HEK293 (cell line): Measurements from ENCODE around the gene HSD17B8.

ENCODE experiments used
- GLI4 ChIP-seq: fragments of 450-650 bp; formaldehyde crosslinking; IDR thresholded peaks from 2 replicates; pipeline ENCODE4 v1.5.1; 2016; ENCODE audit warnings: missing biosample characterization, missing genetic modification characterization
- IKZF3 ChIP-seq: fragments of 450-650 bp; IDR thresholded peaks from 2 replicates; pipeline ENCODE4 v1.5.0; 2018; ENCODE audit warnings: missing biosample characterization, mild to moderate bottlenecking, missing genetic modification characterization, moderate library complexity
- MZF1 ChIP-seq: fragments of 450-650 bp; formaldehyde crosslinking; IDR thresholded peaks from 2 replicates; pipeline ENCODE4 v1.5.1; 2017; ENCODE audit warnings: missing biosample characterization, missing genetic modification characterization, borderline replicate concordance
- REST ChIP-seq: fragments of 450-650 bp; formaldehyde crosslinking; IDR thresholded peaks from 2 replicates; pipeline ENCODE4 v1.5.1; 2016; ENCODE audit warnings: missing biosample characterization, missing genetic modification characterization
- TRIM28 ChIP-seq: IDR thresholded peaks from 2 replicates; pipeline ENCODE4 v1.6.1; 2011; ENCODE audit warnings: low read length, control low read depth, borderline replicate concordance
- ZEB2 ChIP-seq: fragments of 450-650 bp; formaldehyde crosslinking; IDR thresholded peaks from 2 replicates; pipeline ENCODE4 v1.5.1; 2016; ENCODE audit warnings: missing biosample characterization, missing genetic modification characterization
- ZIC2 ChIP-seq: fragments of 450-650 bp; formaldehyde crosslinking; IDR thresholded peaks from 2 replicates; pipeline ENCODE4 v1.5.1; 2016; ENCODE audit warnings: missing biosample characterization, missing genetic modification characterization
- ZNF132 ChIP-seq: fragments of 450-650 bp; formaldehyde crosslinking; IDR thresholded peaks from 2 replicates; pipeline ENCODE4 v1.5.1; 2017; ENCODE audit warnings: missing biosample characterization, missing genetic modification characterization, borderline replicate concordance
- ZNF133 ChIP-seq: fragments of 450-650 bp; formaldehyde crosslinking; IDR thresholded peaks from 2 replicates; pipeline ENCODE4 v1.5.1; 2016; ENCODE audit warnings: missing biosample characterization, missing genetic modification characterization
- ZNF175 ChIP-seq: fragments of 450-650 bp; formaldehyde crosslinking; IDR thresholded peaks from 2 replicates; pipeline ENCODE4 v1.5.1; 2016; ENCODE audit warnings: missing biosample characterization, missing genetic modification characterization
- ZNF214 ChIP-seq: fragments of 450-650 bp; formaldehyde crosslinking; IDR thresholded peaks from 2 replicates; pipeline ENCODE4 v1.5.1; 2017; ENCODE audit warnings: missing biosample characterization, mild to moderate bottlenecking, missing genetic modification characterization, borderline replicate concordance
- ZNF223 ChIP-seq: fragments of 450-650 bp; formaldehyde crosslinking; IDR thresholded peaks from 2 replicates; pipeline ENCODE4 v1.5.1; 2016; ENCODE audit warnings: missing biosample characterization, missing genetic modification characterization
- ZNF280C ChIP-seq: fragments of 450-650 bp; formaldehyde crosslinking; IDR thresholded peaks from 2 replicates; pipeline ENCODE4 v1.5.1; 2016; ENCODE audit warnings: missing biosample characterization, missing genetic modification characterization
- ZNF292 ChIP-seq: fragments of 450-650 bp; formaldehyde crosslinking; IDR thresholded peaks from 2 replicates; pipeline ENCODE4 v1.5.1; 2016; ENCODE audit warnings: low read depth, missing biosample characterization, missing genetic modification characterization, borderline replicate concordance
- ZNF302 ChIP-seq: fragments of 450-650 bp; formaldehyde crosslinking; IDR thresholded peaks from 2 replicates; pipeline ENCODE4 v1.5.1; 2016; ENCODE audit warnings: missing biosample characterization, missing genetic modification characterization, low read depth
- ZNF37A ChIP-seq: fragments of 450-650 bp; IDR thresholded peaks from 2 replicates; pipeline ENCODE4 v1.5.1; 2018; ENCODE audit warnings: missing biosample characterization, missing genetic modification characterization
- ZNF449 ChIP-seq: fragments of 450-650 bp; formaldehyde crosslinking; IDR thresholded peaks from 2 replicates; pipeline ENCODE4 v1.5.1; 2017; ENCODE audit warnings: missing biosample characterization, mild to moderate bottlenecking, missing genetic modification characterization, moderate library complexity
- ZNF488 ChIP-seq: fragments of 450-650 bp; formaldehyde crosslinking; IDR thresholded peaks from 2 replicates; pipeline ENCODE4 v1.5.1; 2016; ENCODE audit warnings: missing biosample characterization, missing genetic modification characterization
- ZNF621 ChIP-seq: fragments of 450-650 bp; formaldehyde crosslinking; IDR thresholded peaks from 2 replicates; pipeline ENCODE4 v1.5.1; 2017; ENCODE audit warnings: missing biosample characterization, missing genetic modification characterization
- ZNF623 ChIP-seq: fragments of 450-650 bp; formaldehyde crosslinking; IDR thresholded peaks from 2 replicates; pipeline ENCODE4 v1.5.1; 2016; ENCODE audit warnings: missing biosample characterization, missing genetic modification characterization
- ZNF654 ChIP-seq: fragments of 450-650 bp; formaldehyde crosslinking; IDR thresholded peaks from 2 replicates; pipeline ENCODE4 v1.5.1; 2016; ENCODE audit warnings: low read depth, missing biosample characterization, missing genetic modification characterization
- ZNF660 ChIP-seq: fragments of 450-650 bp; IDR thresholded peaks from 2 replicates; pipeline ENCODE4 v1.5.1; 2018; ENCODE audit warnings: missing biosample characterization, mild to moderate bottlenecking, missing genetic modification characterization
- ZNF670 ChIP-seq: fragments of 450-650 bp; formaldehyde crosslinking; IDR thresholded peaks from 2 replicates; pipeline ENCODE4 v1.5.1; 2016; ENCODE audit warnings: missing biosample characterization, missing genetic modification characterization, low read depth
- ZNF692 ChIP-seq: fragments of 450-650 bp; formaldehyde crosslinking; IDR thresholded peaks from 2 replicates; pipeline ENCODE4 v1.5.1; 2016; ENCODE audit warnings: missing biosample characterization, missing genetic modification characterization
- ZNF701 ChIP-seq: fragments of 450-650 bp; formaldehyde crosslinking; IDR thresholded peaks from 2 replicates; pipeline ENCODE4 v1.5.1; 2016; ENCODE audit warnings: missing biosample characterization, missing genetic modification characterization
- ZNF747 ChIP-seq: fragments of 450-650 bp; formaldehyde crosslinking; IDR thresholded peaks from 2 replicates; pipeline ENCODE4 v1.5.1; 2016; ENCODE audit warnings: missing biosample characterization, missing genetic modification characterization
- ZSCAN5A ChIP-seq: fragments of 450-650 bp; formaldehyde crosslinking; IDR thresholded peaks from 2 replicates; pipeline ENCODE4 v1.5.1; 2016; ENCODE audit warnings: missing biosample characterization, missing genetic modification characterization
- ZXDB ChIP-seq: fragments of 450-650 bp; formaldehyde crosslinking; IDR thresholded peaks from 2 replicates; pipeline ENCODE4 v1.5.1; 2016; ENCODE audit warnings: missing biosample characterization, missing genetic modification characterization

The HSD17B8 gene

GRCh38 chr6:33161354-33162331 is 42.8 kb upstream of the HSD17B8 start (continued):
- TF ChIP-seq ZNF449 (tag by site-specific recombination) (no peak), GLI4 (no peak), ZNF133 (tag by site-specific recombination) (no peak), ZNF223 (tag by site-specific recombination) (no peak), IKZF3 (tag by site-specific recombination) (no peak), ZNF302 (no peak), TRIM28 (no peak), ZNF654 (tag by site-specific recombination) (peak; percentile 49), ZNF747 (tag by site-specific recombination) (no peak), ZNF175 (tag by site-specific recombination) (no peak), ZNF292 (tag by site-specific recombination) (no peak), ZNF132 (tag by site-specific recombination) (no peak), ZNF280C (tag by site-specific recombination) (no peak), ZNF214 (tag by site-specific recombination) (no peak), MZF1 (tag by site-specific recombination) (no peak), ZNF701 (tag by site-specific recombination) (no peak), ZNF660 (no peak), ZNF670 (tag by site-specific recombination) (no peak), REST (no peak), ZNF692 (tag by site-specific recombination) (peak; percentile 62; the same call in 1 of the 2 replicates), ZNF488 (tag by site-specific recombination) (no peak), ZNF621 (no peak), ZIC2 (tag by site-specific recombination) (no peak), ZNF37A (tag by site-specific recombination) (no peak), ZEB2 (tag by site-specific recombination) (peak; percentile 38; the same call in 1 of the 2 replicates), ZNF623 (tag by site-specific recombination) (no peak), ZSCAN5A (tag by site-specific recombination) (no peak), ZXDB (tag by site-specific recombination) (peak; percentile 74)
